HG03575 (cell line): ENCODE measurements around the gene SLC38A3.
"Not testable (repeated sequence)": the region's sequence is repeated elsewhere in the genome, so short reads cannot be mapped to it uniquely, and the experiment has no call there.

Experiments used
- ATAC-seq: cut with Tn5 transposase; IDR thresholded peaks from one replicate; pipeline ENCODE4 v1.9.1; 2021; ENCODE audit not compliant: unreplicated experiment, insufficient number of reproducible peaks, low FRiP score; ENCODE audit errors: extremely low read depth

Gene SLC38A3

DNA sequence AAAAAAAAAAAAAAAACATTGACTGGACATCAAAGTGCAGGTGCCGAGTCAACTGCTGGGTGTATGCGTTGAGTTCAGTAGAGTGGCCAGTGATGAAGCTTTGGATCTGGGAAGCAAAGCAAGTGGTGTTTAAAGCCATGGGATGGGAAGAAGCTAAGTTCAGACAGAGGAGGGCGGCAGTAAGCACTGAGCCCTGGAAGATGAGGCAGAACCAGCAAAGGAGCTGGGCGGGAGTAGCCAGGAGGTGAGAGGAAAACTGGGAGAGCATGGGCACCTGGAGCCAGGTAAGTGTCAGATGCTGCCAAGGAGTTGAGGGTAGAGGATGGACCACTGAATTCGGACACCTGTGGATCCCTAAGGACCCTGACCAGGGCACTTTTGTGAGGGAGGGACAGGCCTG lies 19.6 kb downstream of the SLC38A3 start:
- no peak for ATAC-seq

DNA sequence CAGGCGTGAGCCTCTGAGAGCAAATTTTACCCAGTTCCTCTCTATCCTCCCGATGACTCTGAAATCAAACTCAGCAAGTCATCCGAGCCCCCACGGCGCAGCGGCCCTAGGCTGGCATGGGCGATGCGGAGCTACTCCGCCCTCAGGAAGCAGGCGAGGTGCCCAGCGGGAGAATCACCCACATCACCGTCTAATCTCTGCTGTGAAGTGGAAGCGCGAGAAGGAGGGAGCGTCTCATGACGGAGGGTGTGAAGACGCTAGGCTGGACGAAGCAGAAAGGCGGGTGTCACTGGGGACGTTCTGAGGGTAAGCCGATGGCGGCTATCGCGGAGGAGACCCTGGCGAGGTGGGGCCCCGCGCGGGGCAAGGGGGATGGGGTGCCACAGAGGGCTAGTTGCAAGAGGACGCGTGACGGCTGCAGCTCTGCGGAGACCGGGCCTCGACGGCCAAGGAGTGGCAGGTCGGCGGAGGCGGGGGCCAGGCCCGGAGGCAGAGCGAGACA lies 21.9 kb downstream of the SLC38A3 start:
- ATAC-seq: no peak

DNA sequence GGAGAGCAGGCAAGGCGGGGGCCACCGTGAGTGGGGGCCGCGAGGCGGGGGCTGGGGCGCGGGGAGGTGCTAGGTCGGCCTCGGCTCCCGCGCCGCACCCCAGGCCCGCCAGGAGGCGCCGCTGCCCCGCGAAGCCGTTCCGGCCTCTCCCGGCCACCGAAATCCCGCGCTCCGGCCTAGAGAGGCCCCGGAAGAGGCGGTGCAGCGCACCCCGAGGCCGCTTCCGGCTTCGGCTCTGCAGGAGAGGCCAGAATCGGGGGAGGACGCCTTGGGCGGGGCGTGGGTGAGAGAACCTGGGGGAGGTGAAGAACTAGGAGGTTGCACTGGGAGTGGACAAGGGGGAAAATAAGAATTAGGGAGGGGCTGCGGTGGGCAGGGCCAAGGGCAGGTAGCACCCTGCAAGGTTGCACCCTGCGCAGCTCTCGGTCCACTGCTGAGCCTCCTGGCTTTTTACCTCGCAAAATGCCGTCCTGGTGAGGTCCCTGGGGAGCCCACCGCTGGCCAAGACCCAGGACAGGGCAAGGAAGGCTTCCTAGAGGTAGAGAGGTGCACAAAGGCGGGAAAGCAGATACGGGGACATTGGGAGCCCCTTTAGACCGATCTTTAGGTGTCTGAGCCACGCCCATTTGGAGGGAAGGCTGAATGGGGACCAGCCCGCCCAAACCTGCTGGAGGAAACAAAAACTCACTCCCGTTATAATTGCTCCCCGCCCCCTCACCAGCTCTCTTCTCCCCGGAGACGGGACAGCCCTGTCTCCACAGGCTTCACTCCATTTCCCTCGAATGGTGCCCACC lies 22.5 kb downstream of the SLC38A3 start:
- no peak for ATAC-seq

DNA sequence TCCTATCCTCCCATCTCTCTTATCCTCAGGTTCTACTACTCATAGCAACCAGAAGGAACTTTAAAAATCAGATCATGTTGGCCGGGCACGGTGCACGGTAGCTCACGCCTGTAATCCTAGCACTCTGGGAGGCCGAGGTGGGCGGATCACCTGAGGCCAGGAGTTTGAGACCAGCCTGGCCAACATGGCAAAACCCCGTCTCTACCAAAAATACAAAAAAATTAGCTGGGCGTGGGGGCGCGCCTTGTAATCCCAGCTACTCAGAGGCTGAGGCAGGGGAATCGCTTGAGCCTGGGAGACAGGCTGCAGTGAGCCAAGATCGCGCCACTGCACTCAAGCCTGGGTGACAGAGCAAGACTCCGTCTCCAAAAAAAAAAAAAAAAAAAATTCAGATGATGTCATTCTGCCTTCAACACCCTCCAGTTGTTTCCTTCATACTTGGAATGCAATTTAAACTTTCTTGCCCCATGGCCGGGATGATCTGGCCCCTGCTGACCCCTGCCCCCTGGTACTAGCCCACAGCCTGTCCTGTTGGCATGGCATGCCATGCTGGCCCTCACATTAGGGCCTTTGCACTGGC lies 23.2 kb downstream of the SLC38A3 start:
- ATAC-seq: not testable (repeated sequence)

DNA sequence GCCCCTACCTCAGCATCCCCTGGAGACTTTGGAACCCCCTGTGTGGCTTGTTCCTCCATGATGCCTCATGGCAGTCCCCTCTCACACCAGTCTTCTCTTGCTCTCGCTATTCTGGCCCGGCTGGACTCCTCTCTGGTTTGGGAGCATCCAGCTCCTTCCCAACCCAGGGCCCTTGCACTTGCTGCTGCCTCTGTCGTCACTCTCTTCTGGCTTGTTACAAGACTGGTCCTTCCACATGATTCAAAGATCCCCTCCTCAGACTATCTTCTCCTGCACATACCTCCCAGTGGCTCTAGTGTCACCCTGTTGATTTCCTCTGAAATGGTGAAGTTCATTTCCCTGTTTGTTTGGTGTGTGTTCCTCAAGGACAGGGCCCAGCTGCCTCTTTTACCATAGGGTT lies 24.4 kb downstream of the SLC38A3 start:
- ATAC-seq: no peak

DNA sequence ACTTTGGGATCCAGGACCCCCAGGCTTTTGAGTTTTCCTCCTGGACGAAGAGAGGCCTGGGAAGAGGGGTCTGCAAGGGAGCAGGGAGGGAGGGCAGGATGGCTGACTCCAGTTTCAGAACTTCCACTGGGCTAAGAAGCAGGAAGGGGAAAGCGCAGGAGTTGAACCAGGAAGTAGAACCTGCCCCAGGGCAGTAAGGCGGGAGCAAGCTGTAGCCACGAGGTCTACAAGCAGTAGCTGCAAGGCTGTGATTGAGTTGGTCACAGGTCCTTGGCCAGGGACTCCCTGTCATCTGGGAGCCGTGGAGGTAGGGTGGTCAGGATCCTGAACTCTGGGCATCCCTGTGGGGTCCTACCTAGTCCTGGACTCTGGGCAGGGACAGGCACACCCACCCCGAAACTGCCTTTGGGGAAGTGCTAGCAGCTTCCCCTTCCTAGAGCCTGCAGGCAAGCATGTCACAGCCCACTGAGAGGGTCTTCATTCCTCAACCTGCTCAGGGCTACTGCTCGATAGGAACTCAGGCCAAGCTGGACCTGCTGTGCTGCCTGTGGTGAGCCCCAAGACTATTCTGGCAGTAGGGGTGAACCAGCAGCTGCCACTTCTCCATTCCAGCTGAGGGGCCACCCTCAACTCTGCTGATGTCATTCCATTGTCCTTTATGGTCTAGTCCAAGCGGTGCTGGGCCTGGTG lies 25.2 kb downstream of the SLC38A3 start:
- ATAC-seq: no peak

DNA sequence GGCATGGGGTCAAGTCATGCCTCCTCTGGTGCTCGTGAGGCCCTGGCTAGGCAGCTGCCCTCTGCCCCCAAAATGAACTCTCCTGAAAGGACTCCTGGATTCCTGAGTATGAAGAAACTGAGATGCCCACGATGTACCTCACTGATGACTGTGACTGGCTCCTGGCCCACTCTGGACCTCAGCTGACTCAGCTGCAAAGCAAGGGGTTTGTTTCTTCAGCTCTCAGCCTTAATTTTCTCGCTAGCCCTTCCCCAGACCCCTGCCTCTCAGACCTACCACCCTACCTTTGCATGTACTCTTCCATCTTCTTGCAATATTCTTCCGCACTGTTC lies 25.7 kb downstream of the SLC38A3 start:
- ATAC-seq: no peak

DNA sequence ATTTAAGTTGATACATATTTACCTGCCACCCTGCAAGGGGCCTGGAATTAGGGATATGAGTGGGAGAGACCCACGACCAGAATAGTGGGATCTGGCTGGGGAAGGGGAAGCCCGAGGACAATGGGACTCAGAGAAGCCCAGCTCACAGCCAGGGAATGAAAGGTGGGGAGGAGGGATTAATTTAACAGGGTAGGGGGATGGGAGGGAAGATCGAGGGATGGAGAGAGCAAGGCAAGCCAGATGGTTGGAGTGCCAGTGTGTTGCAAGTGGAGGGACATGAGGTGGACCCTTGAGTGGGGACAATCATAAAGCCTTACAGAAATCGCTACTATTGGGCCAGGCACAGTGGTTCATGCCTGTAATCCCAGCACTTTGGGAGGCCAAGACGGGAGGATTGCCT lies 26.5 kb downstream of the SLC38A3 start:
- no peak for ATAC-seq

DNA sequence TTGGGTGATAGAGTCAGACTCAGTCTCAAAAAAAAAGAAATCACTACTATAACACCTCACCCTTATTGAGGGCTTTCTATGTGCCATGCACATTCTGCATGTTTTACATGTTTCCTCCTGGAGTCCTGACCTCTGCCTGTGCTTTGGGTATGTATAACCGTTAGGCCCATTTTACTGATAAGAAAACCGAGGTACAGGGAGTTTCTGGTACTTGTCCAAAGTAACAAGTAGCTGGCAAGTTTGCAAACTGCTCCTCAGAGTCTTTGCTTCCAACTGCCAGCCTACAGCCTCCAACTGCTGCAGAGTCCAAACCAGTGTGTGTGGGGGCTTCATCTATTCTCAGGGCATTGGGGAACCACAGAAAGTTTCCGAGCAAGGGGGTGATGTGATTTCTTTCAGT lies 27.2 kb downstream of the SLC38A3 start:
- ATAC-seq: no peak

DNA sequence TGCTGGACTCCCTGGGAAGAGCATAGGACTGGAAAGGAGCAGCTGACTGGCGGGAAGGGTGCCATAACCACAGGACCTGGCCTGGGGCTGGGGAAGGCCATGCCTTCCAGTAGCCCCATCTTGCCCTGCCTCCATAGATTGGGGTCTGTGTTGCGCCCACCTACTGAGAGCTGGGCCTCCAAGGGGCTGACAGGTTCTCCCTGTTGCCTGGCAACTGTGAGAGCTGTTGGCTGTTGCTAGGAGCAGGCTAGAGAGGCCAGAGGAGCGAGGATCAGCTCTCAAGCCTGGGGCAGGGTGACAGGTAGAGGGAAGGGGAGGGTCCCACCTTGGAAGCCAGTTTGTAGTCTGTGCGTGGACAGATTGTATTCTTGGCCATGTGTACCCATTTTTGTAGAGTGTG lies 28.1 kb downstream of the SLC38A3 start:
- no peak for ATAC-seq

DNA sequence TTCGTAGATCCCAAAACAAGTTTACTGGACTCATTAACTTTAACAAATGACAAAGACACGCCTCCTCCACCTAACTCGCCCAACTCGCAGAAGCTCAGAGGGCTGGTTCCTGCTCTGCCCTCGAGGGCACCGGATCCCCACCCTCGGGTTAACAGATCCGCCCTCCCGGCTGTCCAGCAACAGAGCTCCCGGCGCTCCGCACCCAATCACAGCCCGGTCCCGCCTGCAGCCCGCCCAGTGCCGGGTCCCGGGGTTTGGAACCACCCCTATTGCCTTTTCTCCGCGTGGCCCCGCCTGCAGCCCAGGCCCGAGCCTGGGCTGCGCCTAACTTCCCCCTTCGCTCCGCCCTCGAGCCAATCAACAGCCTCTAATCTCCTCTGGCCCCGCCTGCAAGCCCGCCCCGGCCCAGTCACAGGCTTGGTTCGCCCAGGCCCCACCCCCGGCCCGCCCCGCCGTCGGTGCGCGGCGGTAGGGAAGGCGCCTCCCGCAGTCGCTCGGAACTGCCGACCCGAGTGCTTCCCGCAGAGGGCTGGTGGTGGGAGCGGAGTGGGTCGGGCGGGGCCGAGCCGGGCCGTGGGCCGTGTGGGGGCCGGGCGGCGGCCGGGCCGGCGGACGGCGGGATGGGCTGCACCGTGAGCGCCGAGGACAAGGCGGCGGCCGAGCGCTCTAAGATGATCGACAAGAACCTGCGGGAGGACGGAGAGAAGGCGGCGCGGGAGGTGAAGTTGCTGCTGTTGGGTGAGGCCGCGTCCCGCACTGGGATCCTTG lies 30.8 kb downstream of the SLC38A3 start, which contains the start of gene GNAI2:
Gene GNAI2, plus strand, starts transcription at position 489 of the 768 bp plus-strand sequence. Its CDS starts 132 bp downstream, at position 621.
- peak; percentile 74 for ATAC-seq

DNA sequence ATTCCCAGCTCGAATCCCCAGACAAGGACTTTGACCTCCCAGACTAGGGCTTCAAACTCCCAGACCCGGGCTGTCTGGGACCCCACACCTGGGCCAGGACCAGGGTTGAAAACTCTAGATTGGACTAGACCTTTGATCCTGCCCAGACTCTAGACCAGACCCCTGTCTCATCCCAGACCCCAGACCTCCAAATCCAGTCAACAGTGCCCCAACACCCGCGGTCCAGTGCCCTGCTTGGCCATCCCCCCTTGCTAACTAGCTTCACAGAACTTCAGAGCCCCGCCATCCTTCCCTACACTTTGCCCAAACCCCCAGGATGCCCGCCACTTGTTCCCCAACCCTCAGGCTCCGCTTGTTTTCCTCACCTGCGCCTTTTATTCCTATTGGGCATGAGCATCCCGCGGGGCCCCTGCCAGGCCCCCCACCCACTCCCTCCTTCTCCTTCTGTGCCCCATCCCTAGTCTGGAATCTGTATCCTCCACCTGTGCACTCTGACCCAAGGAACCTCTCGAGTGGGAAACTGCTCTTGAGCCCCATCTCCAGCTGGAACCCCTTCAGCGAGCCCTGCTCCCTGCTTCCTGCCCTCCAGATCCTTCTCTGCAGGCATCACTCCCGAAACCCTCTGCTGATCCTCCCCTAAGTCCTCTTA lies 31.5 kb downstream of the SLC38A3 start:
- no peak for ATAC-seq

DNA sequence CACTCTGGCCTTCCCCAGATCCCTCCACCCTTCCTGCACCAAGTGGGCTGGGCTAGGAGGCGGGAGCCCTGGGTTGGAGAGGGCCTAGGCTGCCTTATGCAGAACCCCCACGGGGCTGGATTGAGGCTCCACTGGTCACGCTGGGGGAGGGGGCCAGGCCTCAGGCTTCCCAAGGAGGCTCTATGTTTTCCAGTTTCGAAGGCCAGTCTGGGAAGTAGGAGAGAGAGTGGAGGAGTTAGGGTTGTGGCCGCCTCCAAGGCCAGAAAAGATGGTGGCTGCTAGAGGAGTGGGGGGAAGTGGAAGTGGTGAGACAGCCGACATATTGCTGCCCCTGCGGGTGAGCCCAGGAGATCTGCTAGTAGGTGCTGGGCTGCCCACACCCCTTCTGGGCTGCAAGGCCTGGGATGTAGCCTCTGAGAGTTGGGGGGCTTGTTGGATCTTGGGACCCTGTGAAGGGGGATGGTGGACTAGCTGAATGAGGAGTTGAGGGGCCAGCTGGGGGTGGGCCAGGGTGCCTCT lies 32.1 kb downstream of the SLC38A3 start:
- no peak for ATAC-seq

DNA sequence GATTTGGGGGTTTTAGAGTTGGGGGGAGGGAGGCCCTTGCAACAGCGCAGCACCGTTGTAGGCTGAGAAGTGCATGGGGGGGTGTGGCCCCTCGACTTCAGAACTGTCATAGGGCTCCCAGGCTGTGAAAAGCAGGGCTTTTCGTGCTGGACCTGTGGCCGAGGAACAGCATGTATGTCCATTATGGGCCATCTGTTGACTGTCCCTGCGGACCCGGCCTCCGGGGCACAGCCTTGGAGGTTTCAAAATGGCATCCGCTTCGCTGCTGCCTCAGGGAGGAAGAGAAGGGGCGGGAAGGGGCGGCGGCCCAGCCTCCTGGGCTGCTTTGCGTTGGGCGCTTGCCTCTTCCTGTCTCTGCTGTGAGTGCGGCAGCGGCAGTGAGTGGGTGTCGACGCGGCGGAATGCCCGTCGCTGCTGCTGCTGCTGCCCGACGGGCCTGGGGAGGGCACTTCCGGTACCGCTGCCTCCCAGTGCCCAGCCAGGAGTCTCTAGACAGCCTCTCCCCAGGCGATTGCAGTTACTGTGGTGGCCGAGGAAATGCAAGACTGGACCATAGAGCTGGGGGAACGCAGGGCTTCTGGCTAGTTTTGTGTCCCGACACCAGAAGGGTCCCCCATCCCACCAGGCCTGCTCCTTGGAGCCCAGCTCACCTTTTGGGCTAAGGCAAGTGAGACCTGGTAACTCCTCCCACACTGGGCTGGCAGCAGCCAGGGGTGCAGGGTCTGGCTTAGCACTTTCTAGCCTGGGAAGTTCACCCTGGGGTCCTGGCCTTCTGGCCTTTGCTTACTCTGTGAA lies 32.9 kb downstream of the SLC38A3 start:
- no peak for ATAC-seq

DNA sequence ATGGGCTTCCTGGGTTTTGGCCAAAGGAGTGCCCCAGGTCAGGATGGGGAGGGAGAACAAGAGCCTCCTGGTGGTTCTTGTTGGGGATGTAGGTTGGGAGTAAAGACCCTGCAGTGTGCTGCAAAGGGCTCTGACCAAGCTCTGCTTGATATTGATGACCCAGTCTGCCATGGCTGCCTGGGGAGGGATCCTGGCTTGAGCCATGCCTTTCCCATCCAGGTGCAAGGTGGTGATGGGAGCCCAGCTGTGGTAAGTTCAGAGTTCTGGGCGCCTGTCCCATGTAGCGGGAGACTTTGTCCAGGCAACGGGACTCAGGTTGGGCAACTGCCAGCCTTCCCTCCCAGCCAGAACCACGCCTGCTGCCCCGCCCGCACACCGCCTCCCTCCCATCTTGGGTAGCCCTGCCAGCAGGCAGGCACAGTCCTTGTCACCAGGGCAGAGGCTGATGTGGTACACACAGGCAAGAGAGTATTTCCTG lies 33.5 kb downstream of the SLC38A3 start:
- ATAC-seq: no peak

DNA sequence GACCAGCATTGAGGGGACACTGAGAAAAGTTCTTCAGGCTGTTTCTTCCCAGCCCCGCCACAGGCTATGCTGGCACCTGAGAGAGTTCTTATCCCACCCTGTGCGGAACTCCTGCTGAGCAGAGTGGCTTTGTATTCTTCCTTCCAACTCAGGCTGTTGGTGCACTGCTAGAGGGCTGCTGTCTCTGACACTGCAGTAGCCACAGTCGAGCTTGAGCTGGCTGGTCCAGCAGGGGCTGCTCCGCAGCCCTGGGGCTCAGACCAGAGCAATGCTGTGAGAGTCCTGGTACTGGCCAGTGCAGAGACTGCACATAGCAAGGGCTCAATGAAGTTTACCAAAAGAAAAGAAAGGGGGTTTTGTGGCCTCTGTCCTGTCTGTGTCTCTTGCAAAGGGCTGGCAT lies 34.6 kb downstream of the SLC38A3 start:
- no peak for ATAC-seq

DNA sequence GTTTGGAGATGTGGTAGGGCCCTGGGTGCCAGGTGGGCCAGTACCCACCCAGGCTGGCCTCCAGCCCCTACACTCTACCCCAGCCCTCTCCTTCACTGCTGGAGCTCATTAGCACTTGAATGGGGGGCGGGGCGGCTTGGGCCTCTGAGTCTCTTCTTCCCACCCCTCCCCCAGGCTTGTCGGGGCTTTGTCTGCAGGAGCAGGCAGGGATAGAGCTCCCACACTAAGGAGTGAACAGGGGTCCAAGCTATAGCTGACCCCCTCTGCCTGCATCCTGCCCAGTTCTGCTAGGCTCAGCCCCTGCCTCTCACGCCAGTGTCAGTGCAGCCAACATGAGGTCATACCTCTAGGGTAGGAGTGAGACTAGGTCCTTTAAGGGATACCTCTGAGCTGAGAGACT lies 36.1 kb downstream of the SLC38A3 start:
- no peak for ATAC-seq
